ENCODE measurements around the gene DBP.

DNA sequence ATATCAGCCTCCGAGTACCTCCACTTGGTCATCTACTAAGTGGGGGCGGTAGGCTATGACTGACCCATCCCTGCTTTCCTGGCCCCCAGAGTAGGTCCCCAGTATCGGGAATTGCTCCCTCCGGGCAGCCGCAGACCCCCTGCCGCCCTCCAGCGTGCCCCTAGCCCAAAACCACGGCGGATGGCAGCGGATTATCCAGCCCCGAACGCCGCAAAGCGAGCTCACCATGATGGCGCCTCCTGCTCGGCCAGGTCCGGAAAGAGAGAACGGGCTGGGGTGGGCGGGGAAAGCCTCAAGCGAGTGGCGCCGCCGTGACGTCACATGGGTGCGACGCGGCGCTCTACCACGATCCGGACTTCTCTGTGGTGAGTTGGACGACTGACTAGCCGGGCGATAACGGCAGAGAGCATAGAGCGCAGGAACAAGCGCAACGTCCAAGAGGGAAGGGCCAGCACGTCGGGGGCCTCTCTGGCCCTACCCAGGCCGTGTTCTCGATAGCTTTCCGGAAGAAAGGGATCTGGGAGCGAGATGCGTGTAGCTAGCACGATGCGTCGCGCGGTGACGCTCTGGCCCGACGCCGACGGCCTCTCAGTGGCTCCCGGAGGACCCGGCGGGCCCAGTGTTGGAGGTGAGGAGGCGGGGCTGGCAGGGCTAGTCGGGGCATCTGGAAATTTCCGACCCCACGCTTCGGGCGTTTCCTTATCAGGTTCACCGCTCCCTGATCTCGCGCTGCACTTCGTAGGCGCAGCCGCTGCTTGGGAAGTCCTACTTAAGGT, 18.1 kb downstream of the DBP start, which contains the start of the genes RPL18 and SPHK2:
- TF ChIP-seq, protein P1, sequence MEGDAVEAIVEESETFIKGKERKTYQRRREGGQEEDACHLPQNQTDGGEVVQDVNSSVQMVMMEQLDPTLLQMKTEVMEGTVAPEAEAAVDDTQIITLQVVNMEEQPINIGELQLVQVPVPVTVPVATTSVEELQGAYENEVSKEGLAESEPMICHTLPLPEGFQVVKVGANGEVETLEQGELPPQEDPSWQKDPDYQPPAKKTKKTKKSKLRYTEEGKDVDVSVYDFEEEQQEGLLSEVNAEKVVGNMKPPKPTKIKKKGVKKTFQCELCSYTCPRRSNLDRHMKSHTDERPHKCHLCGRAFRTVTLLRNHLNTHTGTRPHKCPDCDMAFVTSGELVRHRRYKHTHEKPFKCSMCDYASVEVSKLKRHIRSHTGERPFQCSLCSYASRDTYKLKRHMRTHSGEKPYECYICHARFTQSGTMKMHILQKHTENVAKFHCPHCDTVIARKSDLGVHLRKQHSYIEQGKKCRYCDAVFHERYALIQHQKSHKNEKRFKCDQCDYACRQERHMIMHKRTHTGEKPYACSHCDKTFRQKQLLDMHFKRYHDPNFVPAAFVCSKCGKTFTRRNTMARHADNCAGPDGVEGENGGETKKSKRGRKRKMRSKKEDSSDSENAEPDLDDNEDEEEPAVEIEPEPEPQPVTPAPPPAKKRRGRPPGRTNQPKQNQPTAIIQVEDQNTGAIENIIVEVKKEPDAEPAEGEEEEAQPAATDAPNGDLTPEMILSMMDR (conservative IDR thresholded peaks at IDR 0.05 in 1 of 2, IDR thresholded peaks at IDR 0.05 in 1 of 2; ENCODE audit: low read depth in 1 of 2, low read length in 2 of 2): peak in 1 of 2 donors; percentile 3
- no peak for TF ChIP-seq EZH2 (IDR thresholded peaks at IDR 0.05; ENCODE audit: low read length, missing control alignments)
